Lower lobe of right lung (tissue), 2 donors: ENCODE measurements around the gene SPTSSA. TPM values are rescaled to one million over a fixed set of nuclear protein-coding genes. Genes with fewer than 3 reads are reported as not detected.
"Not testable (repeated sequence)": the region's sequence is repeated elsewhere in the genome, so short reads cannot be mapped to it uniquely, and the experiment has no call there.

Experiments used
- ATAC-seq, 2 donors: fragments of 200-7000 bp; cut with Tn5 transposase; one replicate each; pipeline ENCODE4 v1.9.1; 2020 to 2022; ENCODE audit warnings: mild to moderate bottlenecking in 2 of 2, moderate library complexity in 2 of 2
- DNase-seq: peaks from one replicate; pipeline ENCODE4 v3.0.0-alpha.2; 2020
- H3K27ac ChIP-seq: fragments of 200-600 bp; one replicate; pipeline ENCODE4 v1.8.0; 2022
- H3K27me3 ChIP-seq: fragments of 200-600 bp; one replicate; pipeline ENCODE4 v1.8.0; 2022; ENCODE audit warnings: low read depth
- H3K36me3 ChIP-seq: fragments of 200-600 bp; one replicate; pipeline ENCODE4 v1.8.0; 2022; ENCODE audit warnings: mild to moderate bottlenecking
- H3K4me1 ChIP-seq: fragments of 200-600 bp; one replicate; pipeline ENCODE4 v1.8.0; 2022
- H3K4me3 ChIP-seq: fragments of 200-600 bp; one replicate; pipeline ENCODE4 v1.8.0; 2022; ENCODE audit warnings: mild to moderate bottlenecking
- H3K9me3 ChIP-seq: fragments of 200-600 bp; one replicate; pipeline ENCODE4 v1.8.0; 2022
- intact Hi-C: fragments of 100-400 bp; cut with DNase I; formaldehyde crosslinking; loops from one replicate; pipeline ENCODE4 v1.11.0; 2022
- long read RNA-seq: library from polyadenylated mRNA; unstranded; transcript quantifications from one replicate; pipeline ENCODE4 v2.0.0, GENCODE V29; 2021
- total RNA-seq: library from RNA; stranded (reverse); fragmentation: NEBNext Ultra II Directional; extraction: Animal tissue kit (Norgen Biotek cat#: 25700); gene quantifications from one replicate; pipeline ENCODE4 v1.2.1, GENCODE V29; 2021
- TF ChIP-seq, protein P1 (sequence below): fragments of 200-600 bp; IDR thresholded peaks from one replicate; pipeline ENCODE4 v1.8.0; 2022; ENCODE audit warnings: antibody characterized with exemption, mild to moderate bottlenecking
- donor health status: DM: no; HTN: yes; CAD: no; lungs with severe emphysema.

The SPTSSA gene, protein sequence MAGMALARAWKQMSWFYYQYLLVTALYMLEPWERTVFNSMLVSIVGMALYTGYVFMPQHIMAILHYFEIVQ
- 47.6 TPM for total RNA-seq
- long read RNA-seq, transcript SPTSSA-201 (2 exons, 2,777 nt): major isoform, 9 of 16 reads
- long read RNA-seq, partial matches to known transcripts: 0 of 16 reads
- long read RNA-seq, other reads (novel, unspliced or antisense): 7 of 16 reads

DNA sequence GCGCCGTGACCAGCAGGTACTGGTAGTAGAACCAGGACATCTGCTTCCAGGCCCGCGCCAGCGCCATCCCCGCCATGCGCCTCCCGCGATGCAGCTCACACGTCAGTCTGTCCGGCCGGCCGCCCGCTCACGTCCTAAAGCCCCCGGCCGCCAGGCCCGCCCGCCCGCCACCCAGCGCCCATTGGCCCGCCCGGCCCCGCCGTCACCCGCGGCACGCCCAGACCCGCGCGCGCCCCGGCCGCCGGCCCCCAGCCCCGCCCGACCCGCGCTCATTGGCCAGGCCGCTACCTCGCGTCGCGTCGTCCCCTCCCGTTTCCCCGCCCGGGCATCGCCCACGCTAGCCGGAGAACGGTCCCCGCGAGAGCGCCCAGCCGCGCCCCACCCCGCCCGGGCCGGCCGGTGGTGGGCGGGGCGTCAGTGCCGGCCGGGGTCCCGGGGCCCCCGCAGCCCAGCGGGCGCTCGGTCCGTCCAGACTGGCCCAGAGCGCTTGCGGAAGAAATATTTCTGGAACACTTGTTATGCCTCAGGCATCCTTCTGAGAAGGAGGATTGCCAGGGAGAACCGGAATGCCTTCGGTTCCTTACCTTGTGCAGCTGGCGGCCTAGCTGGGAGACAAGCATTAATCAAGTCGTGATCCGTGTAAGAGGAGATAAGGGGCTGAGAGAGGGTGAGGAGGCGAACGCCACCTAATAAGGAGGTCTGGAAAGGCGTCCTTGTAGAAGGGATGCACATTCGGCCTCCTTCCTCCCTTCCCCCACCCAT, at the start of gene SPTSSA:
Gene SPTSSA, minus strand, starts transcription at position 109 of the 762 bp plus-strand sequence. Its CDS starts 33 bp downstream, at position 76.
- no peaks in the 10 kb centered on the region for H3K9me3 ChIP-seq
- peaks cover 29% of the 10 kb centered on the region for H3K4me1 ChIP-seq
- TF ChIP-seq, protein P1, sequence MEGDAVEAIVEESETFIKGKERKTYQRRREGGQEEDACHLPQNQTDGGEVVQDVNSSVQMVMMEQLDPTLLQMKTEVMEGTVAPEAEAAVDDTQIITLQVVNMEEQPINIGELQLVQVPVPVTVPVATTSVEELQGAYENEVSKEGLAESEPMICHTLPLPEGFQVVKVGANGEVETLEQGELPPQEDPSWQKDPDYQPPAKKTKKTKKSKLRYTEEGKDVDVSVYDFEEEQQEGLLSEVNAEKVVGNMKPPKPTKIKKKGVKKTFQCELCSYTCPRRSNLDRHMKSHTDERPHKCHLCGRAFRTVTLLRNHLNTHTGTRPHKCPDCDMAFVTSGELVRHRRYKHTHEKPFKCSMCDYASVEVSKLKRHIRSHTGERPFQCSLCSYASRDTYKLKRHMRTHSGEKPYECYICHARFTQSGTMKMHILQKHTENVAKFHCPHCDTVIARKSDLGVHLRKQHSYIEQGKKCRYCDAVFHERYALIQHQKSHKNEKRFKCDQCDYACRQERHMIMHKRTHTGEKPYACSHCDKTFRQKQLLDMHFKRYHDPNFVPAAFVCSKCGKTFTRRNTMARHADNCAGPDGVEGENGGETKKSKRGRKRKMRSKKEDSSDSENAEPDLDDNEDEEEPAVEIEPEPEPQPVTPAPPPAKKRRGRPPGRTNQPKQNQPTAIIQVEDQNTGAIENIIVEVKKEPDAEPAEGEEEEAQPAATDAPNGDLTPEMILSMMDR: no peak
- H3K27me3 ChIP-seq: no peaks in the 10 kb centered on the region
- peak; percentile 96 for DNase-seq
- peak within 1 kb of the TSS; percentile 69 for H3K4me3 ChIP-seq
- peak; percentile 97 for ATAC-seq
- peak within 1 kb of the TSS; percentile 90 for H3K27ac ChIP-seq
- no peaks in the 10 kb centered on the region for H3K36me3 ChIP-seq
- intact Hi-C loops: no loop called here

DNA sequence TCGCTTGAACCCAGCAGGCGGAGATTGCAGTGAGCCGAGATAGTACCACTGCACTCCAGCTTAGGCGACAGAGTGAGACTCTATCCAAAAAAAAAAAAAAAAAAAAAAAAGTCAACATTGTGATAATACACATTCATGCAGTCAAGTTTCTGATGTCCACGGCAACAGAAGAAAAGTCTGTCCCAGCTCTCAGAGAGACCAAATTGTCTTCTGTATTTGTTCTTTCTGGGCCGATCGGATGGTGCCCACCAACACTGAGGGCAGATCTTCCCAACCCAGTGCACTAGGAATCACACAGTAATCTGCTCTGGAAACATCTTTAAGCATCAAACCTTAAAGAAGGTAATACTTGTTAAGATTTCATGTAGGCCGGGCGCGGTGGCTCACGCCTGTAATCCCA, 45.8 kb upstream of the SPTSSA start:
- H3K27me3 ChIP-seq: no peaks in the 10 kb centered on the region
- H3K9me3 ChIP-seq: no peaks in the 10 kb centered on the region
- DNase-seq: no peak

DNA sequence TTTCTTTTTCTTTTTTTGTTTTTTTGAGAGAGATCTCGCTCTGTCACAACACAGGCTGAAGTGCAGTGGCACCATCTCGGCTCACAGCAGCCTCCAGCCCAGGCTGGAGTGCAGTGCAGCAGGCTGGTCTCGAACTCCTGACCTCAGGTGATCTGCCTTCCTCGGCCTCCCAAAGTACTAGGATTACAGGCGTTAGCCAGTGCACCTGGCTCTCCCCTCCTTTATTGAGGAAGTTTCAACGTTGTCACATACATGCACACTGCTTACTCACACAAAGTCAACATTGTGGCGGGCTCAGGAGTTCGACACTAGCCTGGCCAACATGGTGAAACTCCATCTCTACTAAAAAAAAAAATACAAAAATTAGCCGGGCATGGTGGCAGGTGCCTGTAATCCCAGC, 45.4 kb upstream of the SPTSSA start:
- no peak for DNase-seq
- no peaks in the 10 kb centered on the region for H3K9me3 ChIP-seq
- no peak for ATAC-seq
- H3K36me3 ChIP-seq: no peaks in the 10 kb centered on the region
- no peaks in the 10 kb centered on the region for H3K27me3 ChIP-seq
- no peaks in the 10 kb centered on the region for H3K4me1 ChIP-seq
- intact Hi-C loops: no loop called here
- no peak overlapping the region for H3K27ac ChIP-seq
- TF ChIP-seq, protein P1: no peak
- no peak overlapping the region for H3K4me3 ChIP-seq

More for the DNA sequence above, 45.8 kb upstream of the SPTSSA start:
- Histone ChIP-seq H3K4me1 (no peaks in the 10 kb centered on the region), H3K36me3 (no peaks in the 10 kb centered on the region), H3K27ac (no peak overlapping the region), H3K4me3 (no peak overlapping the region)
- intact Hi-C loops: no loop called here
- TF ChIP-seq, protein P1: no peak
- no peak for ATAC-seq

DNA sequence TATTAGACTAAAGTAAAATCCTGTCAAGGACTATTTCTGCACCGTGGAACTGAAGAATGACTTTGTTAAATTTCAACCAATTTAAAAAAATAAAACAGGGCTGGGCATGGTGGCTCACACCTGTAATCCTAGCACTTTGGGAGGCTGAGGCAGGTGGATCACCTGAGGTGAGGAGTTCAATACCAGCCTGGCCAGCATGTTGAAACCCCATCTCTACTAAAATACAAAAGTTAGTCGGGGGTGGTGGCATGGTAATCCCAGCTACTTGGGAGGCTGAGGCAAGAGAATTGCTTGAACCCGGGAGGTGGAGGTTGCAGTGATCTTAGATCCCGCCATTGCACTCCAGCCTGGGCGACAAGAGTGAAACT, 43.1 kb upstream of the SPTSSA start:
- H3K27ac ChIP-seq, H3K27me3 ChIP-seq, H3K4me1 ChIP-seq, intact Hi-C loops, H3K9me3 ChIP-seq, H3K4me3 ChIP-seq, DNase-seq, ATAC-seq, H3K36me3 ChIP-seq: not testable (repeated sequence)

DNA sequence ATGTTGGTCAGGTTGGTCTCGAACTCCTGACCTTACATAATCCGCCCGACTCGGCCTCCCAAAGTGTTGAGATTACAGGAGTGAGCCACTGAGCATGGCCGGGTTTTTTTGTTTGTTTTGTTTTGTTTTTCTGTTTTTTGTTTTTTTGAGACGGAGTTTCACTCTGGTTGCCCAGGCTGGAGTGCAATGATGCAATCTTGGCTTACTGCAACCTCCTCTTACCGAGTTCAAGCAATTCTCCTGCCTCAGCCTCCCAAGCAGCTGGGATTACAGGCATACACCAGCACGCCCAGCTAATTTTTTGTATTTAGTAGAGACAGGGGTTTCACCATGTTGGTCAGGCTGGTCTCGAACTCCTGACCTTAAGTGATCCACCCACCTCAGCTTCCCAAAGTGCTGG, 42.0 kb upstream of the SPTSSA start:
- intact Hi-C loops: not testable (repeated sequence)

DNA sequence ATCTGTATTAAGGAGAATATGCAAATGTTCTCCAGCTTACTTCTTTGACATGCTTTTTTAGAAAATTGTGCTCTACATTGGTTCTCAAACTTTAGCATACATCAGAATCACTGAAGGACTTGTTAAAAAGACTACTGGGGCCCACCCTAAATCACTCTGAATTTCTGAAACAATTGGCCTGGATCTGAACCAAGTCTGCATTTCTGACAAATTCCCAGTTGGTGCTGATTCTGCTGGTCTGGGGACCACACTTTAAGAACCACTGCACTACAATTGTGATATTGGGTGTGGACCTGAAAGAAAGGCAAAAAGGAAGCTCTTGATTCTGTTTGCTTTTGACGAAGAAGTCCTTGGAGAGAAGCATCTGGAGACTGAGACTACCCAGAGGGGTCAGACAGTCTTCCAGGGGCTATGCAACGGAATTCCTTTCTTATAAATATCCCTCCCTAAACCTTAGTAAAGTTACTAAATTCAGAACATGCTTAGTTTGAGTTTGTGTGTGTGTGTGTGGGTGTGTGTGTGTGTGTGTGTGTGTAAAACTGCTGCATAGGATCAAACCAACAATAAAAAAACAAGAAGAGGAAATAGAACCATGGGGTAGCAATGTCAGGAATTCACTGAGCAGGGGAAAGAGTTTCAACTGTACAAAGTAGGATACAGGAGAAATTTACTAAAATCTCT, 40.6 kb upstream of the SPTSSA start:
- intact Hi-C loops: no loop called here
- no peak for DNase-seq
- no peak overlapping the region for H3K27ac ChIP-seq
- H3K36me3 ChIP-seq: no peaks in the 10 kb centered on the region
- no peaks in the 10 kb centered on the region for H3K9me3 ChIP-seq
- H3K27me3 ChIP-seq: no peaks in the 10 kb centered on the region
- ATAC-seq: no peak
- no peak overlapping the region for H3K4me3 ChIP-seq
- H3K4me1 ChIP-seq: no peaks in the 10 kb centered on the region
- TF ChIP-seq, protein P1: no peak

More for the DNA sequence above, 42.0 kb upstream of the SPTSSA start:
- H3K27ac ChIP-seq, H3K36me3 ChIP-seq, ATAC-seq, H3K4me3 ChIP-seq, H3K9me3 ChIP-seq, DNase-seq, H3K4me1 ChIP-seq, H3K27me3 ChIP-seq: not testable (repeated sequence)
